Skeletal muscle satellite cell (primary cell): ENCODE results near the gene RGS6.

Experiments
- H3K27me3 ChIP-seq: 2 replicates; pipeline ENCODE4 v1.7.0; 2013; ENCODE audit warnings: low read length; ENCODE audit not compliant: control insufficient read depth, insufficient read depth
- H3K36me3 ChIP-seq: 2 replicates; pipeline ENCODE4 v1.7.0; 2013; ENCODE audit warnings: mild to moderate bottlenecking, control low read depth, low read length; ENCODE audit not compliant: insufficient read depth
- H3K4me1 ChIP-seq: 2 replicates; pipeline ENCODE4 v1.7.0; 2013; ENCODE audit warnings: low read length; ENCODE audit not compliant: control insufficient read depth, insufficient read depth
- H3K4me2 ChIP-seq: 2 replicates; pipeline ENCODE4 v1.7.0; 2013; ENCODE audit warnings: mild to moderate bottlenecking, low read length
- H3K4me3 ChIP-seq: 2 replicates; pipeline ENCODE4 v1.7.0; 2013; ENCODE audit warnings: low read length
- H3K9ac ChIP-seq: 2 replicates; pipeline ENCODE4 v1.7.0; 2013; ENCODE audit warnings: mild to moderate bottlenecking, low read depth, low read length, moderate library complexity
- H3K9me3 ChIP-seq: replicated peaks from 2 replicates; pipeline ENCODE4 v1.7.0; 2013; ENCODE audit warnings: mild to moderate bottlenecking, control low read depth, low read length

RGS6 gene

GRCh38 chr14:72057701-72058285 is 125.6 kb downstream of the RGS6 start:
- Histone ChIP-seq H3K9me3 (no peaks in the 10 kb centered on the region), H3K27me3 (no peaks in the 10 kb centered on the region), H3K36me3 (no peaks in the 10 kb centered on the region), H3K9ac (no peak overlapping the region), H3K4me1 (no peaks in the 10 kb centered on the region), H3K4me3 (no peak overlapping the region), H3K4me2 (no peak overlapping the region)

DNA sequence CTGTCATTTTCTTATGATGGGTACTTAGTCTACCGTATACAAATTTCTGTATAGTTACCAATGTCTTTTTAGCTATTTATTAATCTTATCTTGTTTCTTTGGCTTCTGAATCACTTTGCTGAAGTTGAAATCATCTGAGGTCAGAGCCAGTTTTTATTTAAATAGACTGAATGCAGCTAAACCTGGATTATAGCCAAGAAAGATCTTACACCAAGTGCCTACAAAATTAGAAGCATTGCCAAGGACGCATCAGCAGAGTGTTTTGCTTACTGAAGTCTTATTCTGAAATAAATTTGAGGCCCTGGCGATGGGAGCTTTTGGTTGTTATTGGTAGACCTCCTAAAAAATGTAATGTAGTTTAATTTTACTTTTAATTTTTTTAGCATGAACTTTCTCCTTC is 128.2 kb downstream of the RGS6 start:
- Histone ChIP-seq H3K9me3 (no peaks in the 10 kb centered on the region), H3K9ac (no peak overlapping the region), H3K4me2 (no peak overlapping the region), H3K36me3 (no peaks in the 10 kb centered on the region), H3K4me1 (no peaks in the 10 kb centered on the region), H3K27me3 (no peaks in the 10 kb centered on the region), H3K4me3 (no peak overlapping the region)

DNA sequence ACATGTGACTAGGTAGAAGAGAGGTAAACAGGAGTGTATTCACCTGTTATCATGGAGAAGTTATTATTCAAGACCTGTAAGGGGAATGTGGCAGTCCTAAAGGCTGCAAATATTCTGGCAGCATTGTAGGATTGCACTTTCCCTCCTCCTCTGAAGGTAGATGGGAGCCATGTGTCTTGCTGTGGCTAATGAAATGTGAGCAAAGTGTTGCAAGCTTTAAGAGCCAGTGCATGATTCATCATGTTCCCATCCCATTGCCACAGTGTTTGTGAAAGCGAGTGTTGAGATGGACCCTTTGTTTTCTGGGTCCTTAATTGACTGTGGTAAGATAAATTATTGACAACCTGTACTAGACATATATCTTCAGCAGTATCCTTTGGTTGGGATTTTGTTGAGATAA is 128.7 kb downstream of the RGS6 start:
- no peaks in the 10 kb centered on the region for H3K27me3 ChIP-seq
- H3K4me2 ChIP-seq: no peak overlapping the region
- no peaks in the 10 kb centered on the region for H3K9me3 ChIP-seq
- no peaks in the 10 kb centered on the region for H3K36me3 ChIP-seq
- H3K4me3 ChIP-seq: no peak overlapping the region
- H3K4me1 ChIP-seq: no peaks in the 10 kb centered on the region
- H3K9ac ChIP-seq: no peak overlapping the region

- no peaks in the 10 kb centered on the region for H3K4me1 ChIP-seq
- no peak overlapping the region for H3K4me3 ChIP-seq
- H3K4me2 ChIP-seq: no peak overlapping the region
- no peak overlapping the region for H3K9ac ChIP-seq
- H3K36me3 ChIP-seq: no peaks in the 10 kb centered on the region
- H3K27me3 ChIP-seq: no peaks in the 10 kb centered on the region
- H3K9me3 ChIP-seq: no peaks in the 10 kb centered on the region
Observed at GRCh38 chr14:72061718-72062117, 129.5 kb downstream of the RGS6 start.

DNA sequence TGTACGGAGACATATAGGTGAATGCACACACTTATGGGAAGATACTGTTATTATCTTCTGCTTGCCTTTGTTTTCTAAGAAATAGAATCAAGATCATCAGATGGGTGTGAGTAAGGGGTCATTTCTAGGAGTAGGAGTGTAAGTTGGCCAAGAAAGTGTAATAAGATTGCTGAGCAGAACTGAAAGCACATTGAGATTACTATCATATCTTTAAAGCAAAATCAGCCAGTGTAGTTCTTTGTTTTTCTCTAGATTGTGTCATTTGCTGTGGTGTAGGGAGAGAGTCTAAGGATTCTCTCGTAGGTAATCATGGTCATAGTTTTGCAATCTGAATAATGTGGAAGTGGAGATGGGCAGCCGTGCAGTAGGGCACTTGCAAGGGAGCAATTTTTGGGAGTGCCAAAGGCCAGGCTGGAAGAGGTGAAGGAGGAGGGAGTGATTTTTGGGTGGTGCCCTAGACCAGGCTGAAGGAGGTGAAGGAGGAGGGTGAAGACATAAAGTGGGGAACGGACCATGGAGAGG is 131.6 kb downstream of the RGS6 start:
- H3K4me3 ChIP-seq: no peak overlapping the region
- no peaks in the 10 kb centered on the region for H3K4me1 ChIP-seq
- no peak overlapping the region for H3K4me2 ChIP-seq
- H3K36me3 ChIP-seq: no peaks in the 10 kb centered on the region
- no peaks in the 10 kb centered on the region for H3K9me3 ChIP-seq
- no peaks in the 10 kb centered on the region for H3K27me3 ChIP-seq
- H3K9ac ChIP-seq: no peak overlapping the region

DNA sequence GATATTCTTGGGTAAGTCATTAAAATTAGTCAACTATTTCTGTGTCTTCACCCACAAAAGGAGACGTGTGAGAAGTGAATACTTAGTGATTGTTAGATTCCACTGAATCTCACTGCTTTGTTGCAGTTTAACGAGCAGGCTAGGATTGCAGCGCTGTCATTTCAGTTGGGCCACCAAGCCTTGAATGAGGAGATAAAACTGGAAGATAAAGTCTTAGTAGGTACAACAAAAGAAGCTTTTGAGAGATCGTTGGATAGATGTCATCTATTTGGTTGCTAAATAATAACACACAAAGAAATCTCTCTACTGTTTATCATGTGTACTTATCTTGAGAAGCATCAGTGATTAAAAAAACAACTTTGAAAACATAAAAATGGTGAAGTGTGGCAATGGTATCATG is 132.3 kb downstream of the RGS6 start:
- H3K9me3 ChIP-seq: no peaks in the 10 kb centered on the region
- H3K4me1 ChIP-seq: no peaks in the 10 kb centered on the region
- H3K36me3 ChIP-seq: no peaks in the 10 kb centered on the region
- H3K27me3 ChIP-seq: no peaks in the 10 kb centered on the region
- no peak overlapping the region for H3K4me3 ChIP-seq
- H3K4me2 ChIP-seq: no peak overlapping the region
- H3K9ac ChIP-seq: no peak overlapping the region

GRCh38 chr14:72070458-72070857 is 138.2 kb downstream of the RGS6 start:
- H3K4me3 ChIP-seq: no peak overlapping the region
- H3K9ac ChIP-seq: no peak overlapping the region
- H3K27me3 ChIP-seq: no peaks in the 10 kb centered on the region
- no peaks in the 10 kb centered on the region for H3K36me3 ChIP-seq
- H3K9me3 ChIP-seq: no peaks in the 10 kb centered on the region
- no peaks in the 10 kb centered on the region for H3K4me1 ChIP-seq
- no peak overlapping the region for H3K4me2 ChIP-seq

DNA sequence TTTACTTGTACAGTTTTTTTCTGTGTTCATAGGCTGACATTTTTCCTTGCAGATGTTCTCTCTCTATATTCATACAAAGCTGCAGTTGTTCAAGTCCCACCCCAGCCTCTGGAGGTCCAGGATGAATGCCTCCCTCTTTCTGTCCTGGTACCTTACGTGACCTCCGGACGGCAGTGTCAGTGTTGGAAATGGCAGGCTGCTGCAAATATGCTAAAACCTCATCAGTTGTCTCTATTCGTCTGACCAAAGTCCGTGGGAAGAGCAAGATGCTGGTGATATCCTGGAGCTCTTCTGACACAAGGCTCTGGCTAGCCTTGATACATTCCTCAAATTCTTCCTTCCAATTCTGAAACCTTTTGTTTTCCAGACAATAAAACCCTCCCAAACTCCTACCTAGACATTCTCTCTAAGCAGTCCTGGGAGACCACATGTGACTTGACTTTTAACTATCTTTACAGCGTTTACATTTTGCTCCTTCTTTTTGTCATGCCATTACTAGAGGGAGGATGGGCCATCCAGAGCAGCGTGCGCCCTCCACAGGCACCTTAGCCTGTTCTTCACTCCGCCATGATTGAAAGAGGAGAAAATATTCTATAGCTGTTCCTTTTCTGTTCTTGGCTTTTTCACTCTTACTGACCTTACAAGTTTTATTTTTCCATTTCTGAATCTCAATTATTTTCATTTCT is 143.6 kb downstream of the RGS6 start:
- H3K4me3 ChIP-seq: no peak overlapping the region
- H3K9ac ChIP-seq: no peak overlapping the region
- no peaks in the 10 kb centered on the region for H3K9me3 ChIP-seq
- no peaks in the 10 kb centered on the region for H3K27me3 ChIP-seq
- no peak overlapping the region for H3K4me2 ChIP-seq
- H3K36me3 ChIP-seq: no peaks in the 10 kb centered on the region
- H3K4me1 ChIP-seq: no peaks in the 10 kb centered on the region

- Histone ChIP-seq H3K9me3 (no peaks in the 10 kb centered on the region), H3K36me3 (no peaks in the 10 kb centered on the region), H3K4me3 (no peak overlapping the region), H3K9ac (no peak overlapping the region), H3K27me3 (no peaks in the 10 kb centered on the region), H3K4me2 (no peak overlapping the region), H3K4me1 (no peaks in the 10 kb centered on the region)
Observed at GRCh38 chr14:72081137-72081536, 148.9 kb downstream of the RGS6 start.

DNA sequence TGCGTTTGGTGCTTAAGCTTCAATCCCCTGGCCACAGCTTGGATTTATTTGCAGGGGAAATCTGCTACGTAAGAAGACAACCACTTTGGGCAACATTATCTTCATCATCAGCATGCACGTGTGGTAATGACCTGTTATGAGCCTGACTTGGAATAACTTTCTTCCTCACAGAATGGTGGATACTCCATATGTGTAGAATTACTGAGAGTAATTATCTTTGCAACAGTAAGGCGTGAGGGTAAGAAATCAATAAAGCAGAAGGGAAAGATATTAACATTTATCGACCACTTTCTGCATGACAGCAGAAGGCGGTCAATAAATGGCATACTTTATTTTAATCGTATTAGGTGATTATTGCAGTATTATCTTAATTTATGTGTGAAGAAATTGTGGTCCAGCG is 152.7 kb downstream of the RGS6 start:
- Histone ChIP-seq H3K4me1 (no peaks in the 10 kb centered on the region), H3K4me3 (no peak overlapping the region), H3K27me3 (no peaks in the 10 kb centered on the region), H3K9me3 (no peaks in the 10 kb centered on the region), H3K4me2 (no peak overlapping the region), H3K9ac (no peak overlapping the region), H3K36me3 (no peaks in the 10 kb centered on the region)

GRCh38 chr14:72089625-72090024 is 157.4 kb downstream of the RGS6 start:
- Histone ChIP-seq H3K27me3 (no peaks in the 10 kb centered on the region), H3K9me3 (no peaks in the 10 kb centered on the region), H3K4me1 (no peaks in the 10 kb centered on the region), H3K4me3 (no peak overlapping the region), H3K36me3 (no peaks in the 10 kb centered on the region), H3K9ac (no peak overlapping the region), H3K4me2 (no peak overlapping the region)
